ENCODE data around the gene PI4KA.

GRCh38 chr22:20729194-20729593, 129.4 kb downstream of the PI4KA start:
- TF ChIP-seq CTCF (IDR thresholded peaks at IDR 0.05; ENCODE audit: low read depth, low read length) (no peak), MAX (IDR thresholded peaks at IDR 0.05; ENCODE audit: low read depth, low read length) (no peak), POLR2A (IDR thresholded peaks at IDR 0.05; ENCODE audit: extremely low read depth, insufficient read length) (no peak), MYC (IDR thresholded peaks at IDR 0.05; ENCODE audit: low read depth, low read length) (no peak)

All from NB4 (cell line).